IMR-90 (cell line): ENCODE results near the gene MRPL33. TPM values are rescaled to one million over a fixed set of nuclear protein-coding genes. Genes with fewer than 3 reads are reported as not detected.

Experiments
- ATAC-seq: fragments of 200-7000 bp; cut with Tn5 transposase; 2 replicates; pipeline ENCODE4 v1.9.1; 2020; ENCODE audit warnings: low read depth, mild to moderate bottlenecking, moderate library complexity
- BruUV-seq: library from RNA; stranded (reverse); fragments of 400-500 nt; replicated peaks from 2 replicates; lab custom pipeline; 2021; lab: Mats Ljungman, UMichigan
- CTCF ChIA-PET: fragments of 300-600 bp; formaldehyde crosslinking; extraction: SDS; loops from one replicate; lab custom pipeline; 2021; ENCODE audit warnings: antibody characterized with exemption; lab: Yijun Ruan, JAX
- POLR2A ChIA-PET: fragments of 300-600 bp; sonication (Branson Sonifier 250); formaldehyde crosslinking; loops from one replicate; lab custom pipeline; 2022; ENCODE audit warnings: antibody characterized with exemption; ENCODE audit not compliant: unreplicated experiment; lab: Charles Lee
- DNase-seq: peaks from one replicate; pipeline ENCODE4 v3.0.0; 2013
- H2AFZ ChIP-seq: replicated peaks from 2 replicates; pipeline ENCODE3; 2013; ENCODE audit warnings: low read length, mild to moderate bottlenecking; ENCODE audit not compliant: poor library complexity
- H2AK5ac ChIP-seq: 2 replicates; pipeline ENCODE4 v1.6.1; 2013; ENCODE audit warnings: low read depth, low read length, inconsistent platforms
- H2AK9ac ChIP-seq: replicated peaks from 2 replicates; pipeline ENCODE3; 2013; ENCODE audit warnings: mild to moderate bottlenecking, low read depth, low read length, moderate library complexity; ENCODE audit not compliant: poor library complexity
- H2BK120ac ChIP-seq: 2 replicates; pipeline ENCODE4 v1.6.1; 2013; ENCODE audit warnings: low read depth, low read length, inconsistent platforms
- H2BK15ac ChIP-seq: 3 replicates; pipeline ENCODE4 v1.6.1; 2013; ENCODE audit warnings: low read depth, low read length, inconsistent platforms
- H2BK20ac ChIP-seq: 2 replicates; pipeline ENCODE4 v1.6.1; 2013; ENCODE audit warnings: low read depth, mild to moderate bottlenecking, inconsistent platforms, low read length, moderate library complexity
- H2BK5ac ChIP-seq: 2 replicates; pipeline ENCODE4 v1.6.1; 2013; ENCODE audit warnings: mild to moderate bottlenecking, low read depth, low read length, inconsistent platforms; ENCODE audit not compliant: poor library complexity, severe bottlenecking
- H3K14ac ChIP-seq: replicated peaks from 2 replicates; pipeline ENCODE4 v1.6.1; 2013; ENCODE audit warnings: low read depth, low read length, inconsistent platforms
- H3K18ac ChIP-seq: 2 replicates; pipeline ENCODE4 v1.6.1; 2013; ENCODE audit warnings: low read depth, low read length, control low read depth
- H3K23ac ChIP-seq: 2 replicates; pipeline ENCODE4 v1.6.1; 2013; ENCODE audit warnings: low read depth, low read length, inconsistent platforms
- H3K27ac ChIP-seq: 2 replicates; pipeline ENCODE4 v1.5.1; 2013; ENCODE audit warnings: mild to moderate bottlenecking, control low read depth, low read length; ENCODE audit not compliant: insufficient read depth
- H3K27me3 ChIP-seq: 2 replicates; pipeline ENCODE4 v1.6.1; 2013; ENCODE audit warnings: low read length; ENCODE audit not compliant: control insufficient read depth, insufficient read depth
- H3K36me3 ChIP-seq: 2 replicates; pipeline ENCODE4 v1.6.1; 2013; ENCODE audit warnings: low read length, mixed read lengths; ENCODE audit not compliant: control insufficient read depth, insufficient read depth
- H3K4ac ChIP-seq: 2 replicates; pipeline ENCODE4 v1.6.1; 2013; ENCODE audit warnings: low read depth, low read length, inconsistent platforms
- H3K4me1 ChIP-seq: 2 replicates; pipeline ENCODE4 v1.6.1; 2013; ENCODE audit warnings: low read length, mixed read lengths; ENCODE audit not compliant: control insufficient read depth, insufficient read depth
- H3K4me2 ChIP-seq: 2 replicates; pipeline ENCODE4 v1.6.1; 2013; ENCODE audit warnings: low read depth, mild to moderate bottlenecking, control low read depth, low read length, moderate library complexity
- H3K4me3 ChIP-seq: 2 replicates; pipeline ENCODE4 v1.5.1; 2013; ENCODE audit warnings: low read depth, mild to moderate bottlenecking, control low read depth, low read length, moderate library complexity; ENCODE audit not compliant: insufficient read depth
- H3K56ac ChIP-seq: 2 replicates; pipeline ENCODE4 v1.6.1; 2013; ENCODE audit warnings: low read length, inconsistent platforms; ENCODE audit not compliant: insufficient read depth; ENCODE audit errors: extremely low read depth
- H3K79me1 ChIP-seq, 2 experiments: 2 replicates each; pipeline ENCODE4 v1.6.1; 2013; ENCODE audit warnings: low read length in 2 of 2, inconsistent platforms in 1 of 2, low read depth in 1 of 2
- H3K9ac ChIP-seq: 2 replicates; pipeline ENCODE4 v1.6.1; 2013; ENCODE audit warnings: low read depth, low read length, control low read depth
- H3K9me1 ChIP-seq: 2 replicates; pipeline ENCODE4 v1.6.1; 2013; ENCODE audit warnings: low read length, inconsistent platforms; ENCODE audit not compliant: insufficient read depth
- H3K9me3 ChIP-seq: 2 replicates; pipeline ENCODE4 v1.6.1; 2013; ENCODE audit warnings: low read length; ENCODE audit not compliant: control insufficient read depth, insufficient read depth
- H4K20me1 ChIP-seq: 2 replicates; pipeline ENCODE4 v1.6.1; 2013; ENCODE audit warnings: low read length, inconsistent platforms; ENCODE audit not compliant: insufficient read depth
- H4K5ac ChIP-seq: 2 replicates; pipeline ENCODE4 v1.6.1; 2013; ENCODE audit warnings: mild to moderate bottlenecking, low read depth, low read length, control low read depth
- H4K8ac ChIP-seq, 2 experiments: 2 replicates each; pipeline ENCODE4 v1.6.1; 2013; ENCODE audit warnings: low read depth in 2 of 2, low read length in 2 of 2, control low read depth in 1 of 2, inconsistent platforms in 1 of 2
- H4K91ac ChIP-seq: 2 replicates; pipeline ENCODE4 v1.6.1; 2013; ENCODE audit warnings: low read depth, low read length, inconsistent platforms; ENCODE audit not compliant: insufficient read depth
- BHLHE40 ChIP-seq: fragments of 150-350 bp; IDR thresholded peaks from 2 replicates; pipeline ENCODE4 v1.6.1; 2016; ENCODE audit warnings: mild to moderate bottlenecking, low read depth, low read length
- MAZ ChIP-seq: IDR thresholded peaks from 2 replicates; pipeline ENCODE4 v1.6.1; 2012; ENCODE audit warnings: low read depth, mild to moderate bottlenecking, low read length, improper control_type of control experiment, moderate library complexity, borderline replicate concordance
- MXI1 ChIP-seq: IDR thresholded peaks from 2 replicates; pipeline ENCODE4 v1.6.1; 2012; ENCODE audit warnings: low read depth, mild to moderate bottlenecking, low read length, moderate library complexity, borderline replicate concordance
- POLR2A ChIP-seq: IDR thresholded peaks from 2 replicates; pipeline ENCODE4 v1.6.1; 2012; ENCODE audit warnings: mild to moderate bottlenecking, low read depth, low read length
- WGBS, 2 experiments: methylation state at CpG; one replicate each; pipeline versions ENCODE4 v1.1.5 to v1.1.7; 2013; ENCODE audit warnings: missing lambda C conversion rate in 2 of 2; ENCODE audit not compliant: insufficient read length in 1 of 2; ENCODE audit errors: extremely low coverage in 2 of 2; 5-methylcytosine and 5-hydroxymethylcytosine counted together
- dilution Hi-C: fragments of 300-500 bp; cut with HindIII; formaldehyde crosslinking; loops from one replicate; pipeline ENCODE4 v1.14.3; 2018; ENCODE audit warnings: low sequenced_read_pairs; ENCODE audit not compliant: unreplicated experiment
- in situ Hi-C: fragments of 300-500 bp; cut with MboI; formaldehyde crosslinking; loops from 3 replicates; pipeline ENCODE4 v1.14.3; 2019; ENCODE audit warnings: low sequenced_read_pairs, inconsistent platforms, mixed read lengths
- intact Hi-C: fragments of 100-400 bp; cut with micrococcal nuclease; formaldehyde crosslinking; loops from 2 replicates; pipeline ENCODE4 v1.10.0; 2022
- polyA plus RNA-seq, 3 experiments: library from polyadenylated mRNA; depleted of rRNA; stranded (reverse); fragments of >200 nt; gene quantifications; 2 replicates each; pipeline ENCODE4 v1.2.3, GENCODE V29; 2012; ENCODE audit warnings: low replicate concordance in 1 of 3
- total RNA-seq: library from RNA; depleted of rRNA; stranded (reverse); fragments of >200 nt; gene quantifications from 2 replicates; pipeline ENCODE4 v1.2.3, GENCODE V29; 2012

MRPL33 gene
- total and polyA plus RNA-seq, 2 of the 4 experiments (the other 2 are of a cell fraction), result 13.3 to 101 TPM

DNA sequence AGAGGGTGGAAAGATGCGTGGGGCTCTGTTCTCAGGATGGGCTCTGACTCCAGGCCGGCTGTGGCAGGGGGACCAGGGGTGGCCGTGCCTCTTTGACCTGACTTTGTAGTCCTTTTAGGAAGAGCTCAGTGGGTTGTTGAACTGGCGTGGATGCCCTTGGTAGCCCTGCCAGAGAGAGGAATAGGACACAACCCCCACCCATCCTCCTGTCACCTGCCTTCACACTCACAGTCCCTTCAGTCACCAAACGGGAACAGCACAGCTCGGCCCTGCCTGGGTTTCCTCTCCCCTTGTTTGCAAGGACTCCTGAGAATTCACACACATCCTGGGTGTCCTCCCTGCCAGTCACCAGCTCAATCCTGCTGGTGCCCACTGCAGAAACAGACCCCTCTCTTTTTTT is 20.1 kb upstream of the MRPL33 start:
- H3K4ac ChIP-seq, result no peak overlapping the region
- in situ Hi-C loops, result no loop called here
- no peak overlapping the region for H2BK15ac ChIP-seq
- no peak overlapping the region for H3K9ac ChIP-seq
- TF ChIP-seq MAZ (no peak), MXI1 (no peak), POLR2A (no peak), BHLHE40 (no peak)
- no TSS peak for BruUV-seq
- H3K14ac ChIP-seq, result no peak overlapping the region
- peak overlapping the region; percentile 32; the same call in 1 of the 2 replicates for H4K91ac ChIP-seq
- H3K9me1 ChIP-seq, result no peaks in the 10 kb centered on the region
- no peak overlapping the region for H2BK20ac ChIP-seq
- no peak overlapping the region for H2AK5ac ChIP-seq
- no peak overlapping the region for H2BK120ac ChIP-seq
- H2AK9ac ChIP-seq, result peak overlapping the region; percentile 26
- WGBS, 2 experiments, result no CpG with 5 or more reads among the region's 6 CpGs
- H3K36me3 ChIP-seq, result no peaks in the 10 kb centered on the region
- ATAC-seq, result no peak
- dilution Hi-C loops, result no loop called here
- H3K79me1 ChIP-seq, result no peaks in the 10 kb centered on the region
- no peak overlapping the region for H4K5ac ChIP-seq
- H2BK5ac ChIP-seq, result no peak overlapping the region
- H3K18ac ChIP-seq, result no peak overlapping the region
- H3K23ac ChIP-seq, result no peak overlapping the region
- H3K4me3 ChIP-seq, result no peak overlapping the region
- no peak overlapping the region for H4K8ac ChIP-seq
- peaks cover 12% of the 10 kb centered on the region for H3K9me3 ChIP-seq
- no peaks in the 10 kb centered on the region for H4K20me1 ChIP-seq
- no peak for DNase-seq
- H3K4me1 ChIP-seq, result peaks cover 5% of the 10 kb centered on the region
- H2AFZ ChIP-seq, result peak overlapping the region; percentile 18
- no peak overlapping the region for H3K56ac ChIP-seq
- intact Hi-C loops, result loop anchor here (10.0 kb wide), 1 partner anchor 473 kb away; no protein-coding TSS in a partner anchor
- CTCF ChIA-PET, result interaction anchor here (0.6 kb wide), 1 partner anchor 577 kb away, joined by 3 read pairs; no protein-coding TSS in a partner anchor
- no peak overlapping the region for H3K4me2 ChIP-seq
- H3K27ac ChIP-seq, result no peak overlapping the region
- H3K27me3 ChIP-seq, result no peaks in the 10 kb centered on the region
- POLR2A ChIA-PET, result no interaction called here
